ENCODE measurements around the gene EEPD1. TPM values are rescaled to one million over a fixed set of nuclear protein-coding genes. Genes with fewer than 3 reads are reported as not detected.

The EEPD1 gene
- total RNA-seq, 2 experiments from 2014 or later, result 1.2 to 1.3 TPM

- no peak overlapping the region for H3K4me3 Mint-ChIP-seq
- H3K36me3 Mint-ChIP-seq, result no peaks in the 10 kb centered on the region
- POLR2A ChIA-PET, result no interaction called here
- no peaks in the 10 kb centered on the region for H3K4me1 Mint-ChIP-seq (ENCODE audit: low read depth)
- no peak for DNase-seq
- CTCF ChIA-PET, result interaction anchor here (0.6 to 3.5 kb wide), 5 partner anchors 8 to 315 kb away, joined by 3 to 17 read pairs (median 5); no protein-coding TSS in a partner anchor
- intact Hi-C loops (cut with micrococcal nuclease), result no loop called here
- no peaks in the 10 kb centered on the region for H3K27me3 Mint-ChIP-seq
- H3K27ac Mint-ChIP-seq, result no peak overlapping the region
- H3K9me3 Mint-ChIP-seq, result no peaks in the 10 kb centered on the region
Observed at GRCh38 chr7:36299823-36300341, 146.8 kb downstream of the EEPD1 start.

- Mint-ChIP-seq H3K4me3 (no peak overlapping the region), H3K9me3 (no peaks in the 10 kb centered on the region), H3K27me3 (no peaks in the 10 kb centered on the region), H3K36me3 (no peaks in the 10 kb centered on the region), H3K4me1 (ENCODE audit: low read depth) (no peaks in the 10 kb centered on the region), H3K27ac (no peak overlapping the region)
- no peak for DNase-seq
- CTCF ChIA-PET, result interaction anchor here (0.6 to 3.5 kb wide), 9 partner anchors 9 to 330 kb away, joined by 3 to 17 read pairs (median 4); no protein-coding TSS in a partner anchor
- intact Hi-C loops (cut with micrococcal nuclease), result no loop called here
- POLR2A ChIA-PET, result no interaction called here
Observed at GRCh38 chr7:36300696-36301350, 147.8 kb downstream of the EEPD1 start.

GRCh38 chr7:36301914-36302771 lies 149.1 kb downstream of the EEPD1 start:
- Mint-ChIP-seq H3K4me3 (no peak overlapping the region), H3K27me3 (no peaks in the 10 kb centered on the region), H3K36me3 (no peaks in the 10 kb centered on the region), H3K9me3 (no peaks in the 10 kb centered on the region), H3K27ac (no peak overlapping the region), H3K4me1 (ENCODE audit: low read depth) (no peaks in the 10 kb centered on the region)
- CTCF ChIA-PET, result interaction anchor here (0.8 to 3.5 kb wide), 3 partner anchors 10 to 17 kb away, joined by 3 to 17 read pairs (median 16); no protein-coding TSS in a partner anchor
- intact Hi-C loops (cut with micrococcal nuclease), result no loop called here
- DNase-seq, result no peak
- POLR2A ChIA-PET, result no interaction called here

DNA sequence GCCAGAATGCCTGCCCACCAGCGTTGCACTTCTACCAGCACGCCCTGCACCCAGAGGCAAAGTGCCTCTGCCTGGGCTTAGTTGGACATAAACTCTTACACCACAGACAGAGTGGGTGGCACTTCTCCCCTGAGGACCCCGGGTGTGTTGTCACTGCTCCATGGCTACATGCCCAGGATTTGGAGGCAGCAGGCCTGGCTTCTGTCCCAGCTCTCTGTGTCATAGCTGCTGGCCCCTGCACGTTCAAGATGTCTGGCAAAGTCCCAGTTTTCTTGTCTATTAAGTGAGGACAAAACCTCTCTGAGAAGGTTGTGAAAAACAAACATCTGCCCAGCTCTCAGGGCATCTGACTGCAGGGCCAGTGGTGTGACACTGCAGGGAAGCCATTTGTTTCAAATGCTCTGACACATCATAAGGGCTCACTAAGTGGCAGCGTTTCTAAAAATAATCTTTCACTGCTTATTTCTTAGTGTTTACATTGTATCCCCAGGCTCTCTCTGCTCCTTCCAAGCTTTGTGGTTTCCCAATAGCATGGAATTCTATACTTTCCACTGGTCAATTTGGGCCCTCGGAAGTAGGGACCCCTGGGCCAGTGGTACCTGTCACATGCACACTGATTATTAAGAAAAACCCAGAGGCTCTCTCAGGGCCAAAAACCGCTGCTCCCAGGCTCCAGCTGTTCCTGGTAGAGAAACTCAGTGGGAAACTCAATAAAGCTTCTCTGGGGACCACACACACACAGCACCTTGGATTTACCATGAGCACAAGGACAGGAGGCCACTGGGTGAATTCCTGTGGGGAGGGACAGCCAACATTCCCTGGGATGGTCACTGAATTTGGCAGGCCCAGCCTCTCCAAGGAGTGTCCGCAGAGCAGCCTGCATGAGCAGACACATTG lies 150.4 kb downstream of the EEPD1 start:
- Mint-ChIP-seq H3K36me3 (no peaks in the 10 kb centered on the region), H3K27ac (no peak overlapping the region), H3K4me1 (ENCODE audit: low read depth) (no peaks in the 10 kb centered on the region), H3K9me3 (no peaks in the 10 kb centered on the region), H3K27me3 (no peaks in the 10 kb centered on the region), H3K4me3 (no peak overlapping the region)
- ChIA-PET POLR2A (no interaction called here), CTCF (interaction anchor here (3.9 kb wide), 1 partner anchor 15 kb away, joined by 21 read pairs; no protein-coding TSS in a partner anchor)
- no peak for DNase-seq
- intact Hi-C loops (cut with micrococcal nuclease), result no loop called here

DNA sequence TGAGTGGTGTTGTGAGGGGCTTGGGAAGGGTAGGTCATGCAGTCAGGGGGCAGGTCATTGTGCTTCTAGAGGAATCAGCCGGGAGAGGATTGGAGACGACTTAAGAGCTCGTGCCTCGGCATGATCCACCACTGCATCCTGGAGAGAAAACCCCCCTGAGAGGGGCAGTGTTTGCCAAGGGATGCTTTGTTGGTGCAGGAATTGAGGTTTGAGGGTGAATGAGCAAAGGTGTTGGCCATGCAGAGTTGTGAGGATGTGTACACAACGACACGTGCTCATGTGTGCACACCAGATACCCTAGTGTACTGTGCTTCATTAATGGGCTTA lies 151.0 kb downstream of the EEPD1 start:
- Mint-ChIP-seq H3K27ac (no peak overlapping the region), H3K36me3 (no peaks in the 10 kb centered on the region), H3K9me3 (no peaks in the 10 kb centered on the region), H3K27me3 (no peaks in the 10 kb centered on the region), H3K4me3 (no peak overlapping the region), H3K4me1 (ENCODE audit: low read depth) (no peaks in the 10 kb centered on the region)
- DNase-seq, result no peak
- intact Hi-C loops (cut with micrococcal nuclease), result no loop called here
- ChIA-PET POLR2A (no interaction called here), CTCF (interaction anchor here (3.9 kb wide), 1 partner anchor 14 kb away, joined by 21 read pairs; no protein-coding TSS in a partner anchor)

- Mint-ChIP-seq H3K9me3 (no peaks in the 10 kb centered on the region), H3K36me3 (no peaks in the 10 kb centered on the region), H3K4me1 (ENCODE audit: low read depth) (no peaks in the 10 kb centered on the region), H3K27me3 (no peaks in the 10 kb centered on the region), H3K4me3 (no peak overlapping the region), H3K27ac (no peak overlapping the region)
- POLR2A ChIA-PET, result no interaction called here
- intact Hi-C loops (cut with micrococcal nuclease), result no loop called here
- CTCF ChIA-PET, result interaction anchor here (1.0 to 3.9 kb wide), 2 partner anchors 13 kb away, joined by 3 to 21 read pairs; no protein-coding TSS in a partner anchor
- no peak for DNase-seq
Observed at GRCh38 chr7:36305226-36305625, 152.2 kb downstream of the EEPD1 start.

GRCh38 chr7:36305648-36306047 lies 152.6 kb downstream of the EEPD1 start:
- intact Hi-C loops (cut with micrococcal nuclease), result no loop called here
- ChIA-PET CTCF (interaction anchor here (1.0 to 3.9 kb wide), 2 partner anchors 13 to 14 kb away, joined by 3 to 21 read pairs; no protein-coding TSS in a partner anchor), POLR2A (no interaction called here)
- Mint-ChIP-seq H3K27ac (no peak overlapping the region), H3K9me3 (no peaks in the 10 kb centered on the region), H3K27me3 (no peaks in the 10 kb centered on the region), H3K4me1 (ENCODE audit: low read depth) (no peaks in the 10 kb centered on the region), H3K36me3 (no peaks in the 10 kb centered on the region), H3K4me3 (no peak overlapping the region)
- DNase-seq, result no peak

DNA sequence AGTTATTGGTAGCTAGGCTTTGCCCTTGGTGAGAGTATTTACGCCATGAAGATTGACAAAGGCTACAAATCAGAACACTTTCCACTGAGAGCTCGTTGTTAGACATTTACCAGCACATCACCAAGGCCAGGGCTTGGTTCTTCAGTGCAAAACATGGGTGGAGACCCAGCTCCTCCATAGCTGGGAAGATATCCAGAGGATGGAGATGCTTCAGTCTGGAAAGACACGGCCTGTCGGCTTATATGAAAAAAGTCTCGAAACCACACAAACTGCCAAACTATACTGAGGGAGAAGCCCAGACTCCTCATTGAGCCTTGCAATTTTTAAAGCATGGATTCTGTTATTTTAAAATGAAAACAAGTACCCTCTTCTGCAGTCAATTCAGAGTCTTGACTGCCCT lies 153.2 kb downstream of the EEPD1 start:
- Mint-ChIP-seq H3K4me3 (no peak overlapping the region), H3K27me3 (no peaks in the 10 kb centered on the region), H3K4me1 (ENCODE audit: low read depth) (no peaks in the 10 kb centered on the region), H3K9me3 (no peaks in the 10 kb centered on the region), H3K27ac (no peak overlapping the region), H3K36me3 (no peaks in the 10 kb centered on the region)
- intact Hi-C loops (cut with micrococcal nuclease), result no loop called here
- POLR2A ChIA-PET, result no interaction called here
- CTCF ChIA-PET, result interaction anchor here (3.9 kb wide), 1 partner anchor 12 kb away, joined by 21 read pairs; no protein-coding TSS in a partner anchor
- DNase-seq, result no peak

DNA sequence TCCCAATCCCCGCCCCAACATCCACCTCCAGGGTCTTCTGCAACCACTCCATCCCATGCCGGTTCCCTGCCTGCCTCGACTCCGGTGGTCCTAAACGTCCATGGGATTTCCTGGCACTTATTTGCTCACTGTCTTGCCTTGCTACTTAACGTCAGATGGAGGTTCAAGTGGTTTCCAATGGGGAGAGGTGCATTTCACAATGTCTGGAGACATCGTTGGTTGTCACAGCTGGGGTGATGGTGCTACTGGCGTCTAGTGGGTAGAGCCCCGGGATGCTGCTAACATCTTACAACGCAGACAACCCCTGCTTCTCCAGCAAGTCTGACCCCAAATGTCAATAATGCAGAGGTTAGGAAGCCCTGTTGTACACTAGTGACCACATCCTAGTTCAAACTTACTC lies 153.7 kb downstream of the EEPD1 start:
- POLR2A ChIA-PET, result no interaction called here
- Mint-ChIP-seq H3K27me3 (no peaks in the 10 kb centered on the region), H3K9me3 (no peaks in the 10 kb centered on the region), H3K27ac (no peak overlapping the region), H3K4me1 (ENCODE audit: low read depth) (no peaks in the 10 kb centered on the region), H3K36me3 (no peaks in the 10 kb centered on the region), H3K4me3 (no peak overlapping the region)
- intact Hi-C loops (cut with micrococcal nuclease), result no loop called here
- CTCF ChIA-PET, result interaction anchor here (3.9 kb wide), 1 partner anchor 12 kb away, joined by 21 read pairs; no protein-coding TSS in a partner anchor
- DNase-seq, result no peak

GRCh38 chr7:36308031-36308430 lies 155.0 kb downstream of the EEPD1 start:
- ChIA-PET CTCF (interaction anchor here (0.8 to 3.5 kb wide), 3 partner anchors 9 to 323 kb away, joined by 3 to 16 read pairs (median 4); no protein-coding TSS in a partner anchor), POLR2A (no interaction called here)
- DNase-seq, result no peak
- H3K4me1 Mint-ChIP-seq (ENCODE audit: low read depth), result no peaks in the 10 kb centered on the region
- no peaks in the 10 kb centered on the region for H3K27me3 Mint-ChIP-seq
- no peak overlapping the region for H3K4me3 Mint-ChIP-seq
- intact Hi-C loops (cut with micrococcal nuclease), result no loop called here
- no peak overlapping the region for H3K27ac Mint-ChIP-seq
- no peaks in the 10 kb centered on the region for H3K36me3 Mint-ChIP-seq
- no peaks in the 10 kb centered on the region for H3K9me3 Mint-ChIP-seq

- Mint-ChIP-seq H3K9me3 (no peaks in the 10 kb centered on the region), H3K4me3 (no peak overlapping the region), H3K36me3 (no peaks in the 10 kb centered on the region), H3K27me3 (no peaks in the 10 kb centered on the region), H3K27ac (no peak overlapping the region), H3K4me1 (ENCODE audit: low read depth) (no peaks in the 10 kb centered on the region)
- CTCF ChIA-PET, result interaction anchor here (3.5 kb wide), 1 partner anchor 10 kb away, joined by 16 read pairs; no protein-coding TSS in a partner anchor
- intact Hi-C loops (cut with micrococcal nuclease), result no loop called here
- POLR2A ChIA-PET, result no interaction called here
- no peak for DNase-seq
Observed at GRCh38 chr7:36309301-36309700, 156.2 kb downstream of the EEPD1 start.

Measured in activated CD4-positive, alpha-beta memory T cell treated with anti-CD3 and anti-CD28 coated beads for 36 hours (primary cell).